ENCODE measurements around the gene COL19A1. TPM values are rescaled to one million over a fixed set of nuclear protein-coding genes. Genes with fewer than 3 reads are reported as not detected.

The COL19A1 gene
- total RNA-seq, 4 donors from 2014 or later = 0.09 TPM; not detected in 3

GRCh38 chr6:70134542-70134941 lies 268.2 kb downstream of the COL19A1 start:
- DNase-seq (ENCODE audit: low spot score) (no peak), ATAC-seq (ENCODE audit: low FRiP score) (no peak)
- TF ChIP-seq CTCF (IDR thresholded peaks at IDR 0.05) = no peak

GRCh38 chr6:70135219-70136160 lies 269.1 kb downstream of the COL19A1 start:
- DNase-seq (ENCODE audit: low spot score) (no peak), ATAC-seq (ENCODE audit: low FRiP score) (no peak)
- no peak for TF ChIP-seq CTCF (IDR thresholded peaks at IDR 0.05)

GRCh38 chr6:70136996-70137395 lies 270.6 kb downstream of the COL19A1 start:
- no peak for TF ChIP-seq CTCF (IDR thresholded peaks at IDR 0.05)
- no peak for ATAC-seq (ENCODE audit: low FRiP score)
- no peak for DNase-seq (ENCODE audit: low spot score)

- no peak for TF ChIP-seq CTCF (IDR thresholded peaks at IDR 0.05)
- ATAC-seq (ENCODE audit: low FRiP score) = no peak
- no peak for DNase-seq (ENCODE audit: low spot score)
Observed at GRCh38 chr6:70140496-70140895, 274.1 kb downstream of the COL19A1 start.

- DNase-seq (ENCODE audit: low spot score) (no peak), ATAC-seq (ENCODE audit: low FRiP score) (no peak)
- no peak for TF ChIP-seq CTCF (IDR thresholded peaks at IDR 0.05)
Observed at GRCh38 chr6:70142034-70142433, 275.7 kb downstream of the COL19A1 start.

GRCh38 chr6:70145178-70145577 lies 278.8 kb downstream of the COL19A1 start:
- ATAC-seq (ENCODE audit: low FRiP score) = no peak
- TF ChIP-seq CTCF (IDR thresholded peaks at IDR 0.05) = no peak
- DNase-seq (ENCODE audit: low spot score) = no peak
